Loucy (cell line): Measurements from ENCODE around the gene SETD2.
A peak's percentile ranks its signal among the peaks of the same experiment; 100 is the strongest.
"Not testable (repeated sequence)": the region's sequence is repeated elsewhere in the genome, so short reads cannot be mapped to it uniquely, and the experiment has no call there.

ENCODE experiments used
- H2AFZ ChIP-seq: fragments of 200-600 bp; sonication (generic); 2 replicates; pipeline ENCODE4 v1.6.0; 2016; ENCODE audit warnings: antibody characterized with exemption, mild to moderate bottlenecking, low read length, moderate library complexity
- H3F3A ChIP-seq: fragments of 200-600 bp; 2 replicates; pipeline ENCODE4 v1.6.0; 2016; ENCODE audit warnings: antibody characterized with exemption, low read depth, mild to moderate bottlenecking
- H3K27me3 ChIP-seq: fragments of 200-600 bp; sonication (generic); 2 replicates; pipeline ENCODE4 v1.6.1; 2014; ENCODE audit warnings: low read length, mild to moderate bottlenecking; ENCODE audit not compliant: insufficient read depth, poor library complexity, severe bottlenecking
- H3K36me3 ChIP-seq: fragments of 200-600 bp; sonication (generic); 2 replicates; pipeline ENCODE4 v1.6.1; 2016; ENCODE audit warnings: low read length; ENCODE audit not compliant: insufficient read depth
- H3K4me1 ChIP-seq: fragments of 200-600 bp; sonication (generic); 2 replicates; pipeline ENCODE4 v1.5.1; 2014; ENCODE audit warnings: low read length, mild to moderate bottlenecking; ENCODE audit not compliant: insufficient read depth, poor library complexity, severe bottlenecking
- H3K4me2 ChIP-seq: fragments of 200-600 bp; sonication (generic); 2 replicates; pipeline ENCODE4 v1.6.0; 2014; ENCODE audit warnings: antibody characterized with exemption, low read length, low read depth, mild to moderate bottlenecking; ENCODE audit not compliant: poor library complexity, severe bottlenecking
- H3K4me3 ChIP-seq: fragments of 200-600 bp; sonication (generic); 2 replicates; pipeline ENCODE4 v1.5.1; 2014; ENCODE audit warnings: low read length, mild to moderate bottlenecking, mixed read lengths; ENCODE audit not compliant: poor library complexity, severe bottlenecking
- H3K79me2 ChIP-seq: fragments of 200-600 bp; sonication (generic); 2 replicates; pipeline ENCODE4 v1.6.1; 2014; ENCODE audit warnings: low read length; ENCODE audit not compliant: insufficient read depth
- H3K9ac ChIP-seq: fragments of 200-600 bp; sonication (generic); 2 replicates; pipeline ENCODE4 v1.6.0; 2014; ENCODE audit warnings: mild to moderate bottlenecking, low read depth, low read length, moderate library complexity; ENCODE audit not compliant: poor library complexity, severe bottlenecking
- H3K9me2 ChIP-seq: fragments of 200-600 bp; sonication (generic); replicated peaks from 2 replicates; pipeline ENCODE4 v1.6.1; 2016; ENCODE audit warnings: low read depth, low read length, mixed read lengths
- H3K9me3 ChIP-seq: fragments of 200-600 bp; sonication (generic); 2 replicates; pipeline ENCODE4 v1.6.1; 2014; ENCODE audit warnings: mild to moderate bottlenecking, antibody characterized with exemption, low read length, low read depth; ENCODE audit not compliant: insufficient read depth
- H4K20me1 ChIP-seq: fragments of 200-600 bp; sonication (generic); 2 replicates; pipeline ENCODE4 v1.6.0; 2014; ENCODE audit warnings: antibody characterized with exemption, low read length, mild to moderate bottlenecking; ENCODE audit not compliant: insufficient read depth, poor library complexity, severe bottlenecking
- EZH2phosphoT487 ChIP-seq: fragments of 200-600 bp; IDR thresholded peaks from 2 replicates; pipeline ENCODE4 v1.6.1; 2018; ENCODE audit warnings: antibody characterized with exemption, mild to moderate bottlenecking, moderate library complexity, borderline replicate concordance
- TF ChIP-seq, protein P1 (sequence below): fragments of 200-600 bp; sonication (generic); conservative IDR thresholded peaks from 2 replicates; pipeline ENCODE4 v1.5.1; 2014; ENCODE audit warnings: mild to moderate bottlenecking, antibody characterized with exemption, low read length

Gene SETD2

DNA sequence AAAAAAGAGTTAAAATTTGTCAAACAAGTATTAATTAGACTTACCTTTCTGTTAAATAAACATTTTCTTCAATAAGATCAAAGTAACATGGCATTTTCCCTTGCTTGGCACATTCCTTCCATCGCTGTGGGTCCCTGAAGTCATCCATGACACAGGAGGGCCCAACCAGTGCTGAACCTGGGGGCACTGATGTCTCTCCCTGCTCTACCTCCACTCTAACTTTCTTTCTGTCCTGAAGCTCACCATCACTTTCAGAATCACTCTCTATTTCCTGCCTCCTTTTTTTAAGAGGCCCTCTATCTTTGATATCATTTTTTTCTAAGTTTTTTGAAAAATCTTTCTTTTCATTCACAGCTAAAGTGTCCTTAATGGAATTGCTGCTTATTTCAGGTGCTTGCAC is 43.8 kb downstream of the SETD2 start:
- no peak overlapping the region for H3K9ac ChIP-seq
- H3K9me2 ChIP-seq, result no peaks in the 10 kb centered on the region
- peaks cover 5% of the 10 kb centered on the region; the same call in 1 of the 2 replicates for H3F3A ChIP-seq
- H4K20me1 ChIP-seq, result peaks cover 15% of the 10 kb centered on the region
- no peaks in the 10 kb centered on the region for H3K9me3 ChIP-seq
- H3K27me3 ChIP-seq, result no peaks in the 10 kb centered on the region
- no peak overlapping the region for H3K4me3 ChIP-seq
- no peak overlapping the region for H3K4me2 ChIP-seq
- H3K4me1 ChIP-seq, result peaks cover 10% of the 10 kb centered on the region
- no peak overlapping the region for H2AFZ ChIP-seq
- H3K36me3 ChIP-seq, result peaks cover 83% of the 10 kb centered on the region
- TF ChIP-seq EZH2phosphoT487, result no peak
- TF ChIP-seq, protein P1, sequence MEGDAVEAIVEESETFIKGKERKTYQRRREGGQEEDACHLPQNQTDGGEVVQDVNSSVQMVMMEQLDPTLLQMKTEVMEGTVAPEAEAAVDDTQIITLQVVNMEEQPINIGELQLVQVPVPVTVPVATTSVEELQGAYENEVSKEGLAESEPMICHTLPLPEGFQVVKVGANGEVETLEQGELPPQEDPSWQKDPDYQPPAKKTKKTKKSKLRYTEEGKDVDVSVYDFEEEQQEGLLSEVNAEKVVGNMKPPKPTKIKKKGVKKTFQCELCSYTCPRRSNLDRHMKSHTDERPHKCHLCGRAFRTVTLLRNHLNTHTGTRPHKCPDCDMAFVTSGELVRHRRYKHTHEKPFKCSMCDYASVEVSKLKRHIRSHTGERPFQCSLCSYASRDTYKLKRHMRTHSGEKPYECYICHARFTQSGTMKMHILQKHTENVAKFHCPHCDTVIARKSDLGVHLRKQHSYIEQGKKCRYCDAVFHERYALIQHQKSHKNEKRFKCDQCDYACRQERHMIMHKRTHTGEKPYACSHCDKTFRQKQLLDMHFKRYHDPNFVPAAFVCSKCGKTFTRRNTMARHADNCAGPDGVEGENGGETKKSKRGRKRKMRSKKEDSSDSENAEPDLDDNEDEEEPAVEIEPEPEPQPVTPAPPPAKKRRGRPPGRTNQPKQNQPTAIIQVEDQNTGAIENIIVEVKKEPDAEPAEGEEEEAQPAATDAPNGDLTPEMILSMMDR, result no peak
- H3K79me2 ChIP-seq, result peaks cover 29% of the 10 kb centered on the region

DNA sequence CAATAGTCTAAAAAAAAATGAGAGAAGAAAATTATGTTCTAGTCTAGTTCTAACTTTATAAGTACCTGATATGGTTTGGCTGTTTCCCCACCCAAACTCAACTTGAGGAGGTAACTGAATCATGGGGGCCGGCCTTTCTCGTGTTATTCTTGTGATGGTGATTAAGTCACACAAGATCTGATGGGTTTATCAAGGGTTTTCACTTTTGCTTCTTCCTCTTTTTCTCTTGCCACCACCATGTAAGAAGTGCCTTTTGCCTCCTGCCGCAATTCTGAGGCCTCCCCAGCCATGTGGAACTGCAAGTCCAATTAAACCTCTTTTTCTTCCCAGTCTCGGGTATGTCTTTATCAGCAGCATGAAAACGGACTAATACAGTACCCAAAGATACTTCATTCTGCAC is 44.5 kb downstream of the SETD2 start:
- peaks cover 85% of the 10 kb centered on the region for H3K36me3 ChIP-seq
- H3K9me3 ChIP-seq, H3K4me1 ChIP-seq, H3K9me2 ChIP-seq, H3K27me3 ChIP-seq, H3K4me3 ChIP-seq, H3K9ac ChIP-seq, H3K4me2 ChIP-seq, H2AFZ ChIP-seq, H3F3A ChIP-seq: not testable (repeated sequence)
- H4K20me1 ChIP-seq, result peaks cover 10% of the 10 kb centered on the region
- peaks cover 25% of the 10 kb centered on the region for H3K79me2 ChIP-seq

DNA sequence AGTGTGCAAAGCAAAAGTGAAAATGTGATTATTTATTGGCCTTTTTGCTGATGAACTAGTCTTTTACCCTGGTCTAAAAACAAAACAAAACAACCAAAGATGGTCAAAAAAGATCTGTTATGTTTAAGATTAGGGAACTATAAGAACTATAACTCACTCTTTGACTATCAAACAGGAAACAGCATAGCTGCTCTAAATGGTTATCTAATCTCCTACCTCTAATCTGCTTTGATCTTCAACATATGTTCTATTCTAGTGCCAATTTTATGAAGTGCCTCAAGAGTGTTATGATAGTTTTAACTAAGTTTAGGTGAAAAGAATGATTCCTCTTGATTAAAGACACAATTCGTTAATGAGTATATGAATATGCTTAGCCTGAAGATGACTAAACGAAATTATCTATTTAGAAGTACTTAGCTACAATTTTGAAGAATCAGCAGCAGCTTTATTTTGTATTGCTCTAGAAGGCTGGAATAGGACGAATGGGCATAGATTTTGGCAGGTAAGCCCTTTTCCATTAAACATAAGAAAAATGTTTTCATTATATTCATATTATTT is 46.0 kb downstream of the SETD2 start:
- Histone ChIP-seq H3K9me3 (no peaks in the 10 kb centered on the region), H2AFZ (no peak overlapping the region), H3K4me1 (peaks cover 10% of the 10 kb centered on the region), H3K4me2 (peak overlapping the region; percentile 33), H3K27me3 (no peaks in the 10 kb centered on the region), H3F3A (peaks cover 5% of the 10 kb centered on the region; the same call in 1 of the 2 replicates), H3K4me3 (peak overlapping the region; percentile 18), H3K36me3 (peaks cover 85% of the 10 kb centered on the region), H4K20me1 (peaks cover 10% of the 10 kb centered on the region), H3K79me2 (peaks cover 19% of the 10 kb centered on the region), H3K9ac (peak overlapping the region; percentile 1), H3K9me2 (no peaks in the 10 kb centered on the region)
- TF ChIP-seq, protein P1, result no peak
- TF ChIP-seq EZH2phosphoT487, result no peak

DNA sequence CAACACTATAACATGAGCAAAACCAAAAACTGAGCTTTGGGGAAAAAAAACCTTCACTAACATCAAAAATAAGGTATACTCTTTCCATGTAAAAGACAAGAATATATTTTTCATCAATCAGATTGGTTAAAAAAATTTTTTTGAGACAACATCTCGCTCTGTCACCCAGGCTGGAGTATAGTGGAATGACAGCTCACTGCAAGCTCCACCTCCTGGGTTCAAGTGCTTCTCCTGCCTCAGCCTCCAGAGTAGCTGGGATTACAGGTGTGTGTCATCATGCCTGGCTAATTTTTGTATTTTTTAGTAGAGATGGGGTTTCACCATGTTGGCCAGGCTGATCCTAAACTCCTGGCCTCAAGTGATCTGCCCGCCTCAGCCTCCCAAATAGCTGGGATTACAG is 48.4 kb downstream of the SETD2 start:
- not testable (repeated sequence) for H3F3A ChIP-seq, H3K4me2 ChIP-seq, H3K4me3 ChIP-seq, H3K9me2 ChIP-seq, H3K27me3 ChIP-seq, H3K4me1 ChIP-seq, H2AFZ ChIP-seq, H3K9me3 ChIP-seq, H3K9ac ChIP-seq
- Histone ChIP-seq H4K20me1 (peaks cover 16% of the 10 kb centered on the region), H3K79me2 (peaks cover 11% of the 10 kb centered on the region), H3K36me3 (peaks cover 83% of the 10 kb centered on the region)
